CD4-positive, alpha-beta T cell (primary cell): Measurements from ENCODE around the gene WDPCP. TPM values are rescaled to one million over a fixed set of nuclear protein-coding genes. Genes with fewer than 3 reads are reported as not detected.

ENCODE experiments used
- ATAC-seq: fragments of 200-7000 bp; cut with Tn5 transposase; one replicate; pipeline ENCODE4 v1.10.0; 2022; ENCODE audit warnings: mild to moderate bottlenecking; ENCODE audit not compliant: poor library complexity
- CTCF ChIA-PET: fragments of 350-600 bp; sonication (Branson Sonifier 250); formaldehyde crosslinking; loops from one replicate; lab custom pipeline; 2021; ENCODE audit warnings: antibody characterized with exemption, inconsistent platforms; lab: Charles Lee
- POLR2A ChIA-PET: fragments of 350-600 bp; sonication (Branson Sonifier 250); formaldehyde crosslinking; loops from one replicate; lab custom pipeline; 2021; ENCODE audit warnings: antibody characterized with exemption, inconsistent platforms; lab: Charles Lee
- DNase-seq, 14 experiments: peaks; one replicate each; pipeline ENCODE4 v3.0.0-alpha.2; 2013 to 2020; ENCODE audit warnings: mixed read lengths in 2 of 14
- H3K27ac ChIP-seq, 2 donors: one replicate each; pipeline versions ENCODE4 v1.5.1 to v1.7.0; 2013; ENCODE audit warnings: low read length in 2 of 2, low read depth in 1 of 2, mild to moderate bottlenecking in 1 of 2
- H3K27me3 ChIP-seq, 2 experiments: 1 replicate in 1 of 2; 2 replicates in 1 of 2; pipeline versions ENCODE4 v1.6.1 to v1.7.0; 2013; ENCODE audit warnings: low read length in 2 of 2, control low read depth in 1 of 2, mild to moderate bottlenecking in 1 of 2, moderate library complexity in 1 of 2; ENCODE audit not compliant: insufficient read depth in 2 of 2, control insufficient read depth in 1 of 2
- H3K36me3 ChIP-seq: one replicate; pipeline ENCODE4 v1.6.1; 2013; ENCODE audit warnings: low read length, control low read depth; ENCODE audit not compliant: insufficient read depth
- H3K4me1 ChIP-seq: one replicate; pipeline ENCODE4 v1.6.1; 2013; ENCODE audit warnings: low read length, control low read depth; ENCODE audit not compliant: insufficient read depth
- H3K4me3 ChIP-seq: one replicate; pipeline ENCODE4 v1.5.1; 2013; ENCODE audit warnings: mild to moderate bottlenecking, low read length, moderate library complexity
- H3K9me3 ChIP-seq, 2 experiments: 1 replicate in 1 of 2; 2 replicates in 1 of 2; pipeline versions ENCODE4 v1.6.1 to v1.7.0; 2013; ENCODE audit warnings: low read length in 2 of 2, mild to moderate bottlenecking in 2 of 2, control low read depth in 1 of 2, moderate library complexity in 1 of 2; ENCODE audit not compliant: control insufficient read depth in 1 of 2, insufficient read depth in 1 of 2
- H3K27ac Mint-ChIP-seq: one replicate; pipeline ENCODE4 v1.8.0; 2020; ENCODE audit warnings: mixed read lengths
- H3K27me3 Mint-ChIP-seq: one replicate; pipeline ENCODE4 v1.8.0; 2021; ENCODE audit warnings: mixed read lengths
- H3K36me3 Mint-ChIP-seq: one replicate; pipeline ENCODE4 v1.8.0; 2021; ENCODE audit warnings: low read depth, mixed read lengths
- H3K4me1 Mint-ChIP-seq: one replicate; pipeline ENCODE4 v1.8.0; 2021; ENCODE audit warnings: low read depth, mixed read lengths
- H3K4me3 Mint-ChIP-seq: one replicate; pipeline ENCODE4 v1.8.0; 2020; ENCODE audit warnings: mild to moderate bottlenecking, mixed read lengths
- H3K9me3 Mint-ChIP-seq: one replicate; pipeline ENCODE4 v1.8.0; 2020; ENCODE audit warnings: mixed read lengths
- intact Hi-C, 2 experiments: fragments of 100-400 bp; cut with DNase I in 1 of 2; cut with micrococcal nuclease in 1 of 2; formaldehyde crosslinking; loops; one replicate each; pipeline versions ENCODE4 v1.15.1 to v1.9.0; 2023 to 2025; cut with DNase I, micrococcal nuclease
- total RNA-seq, 174 experiments: library from RNA in 2 of 174; stranded (reverse) in 2 of 174; gene quantifications; one replicate each; pipeline ENCODE4 v1.2.3 and lab custom pipeline; 2021 to 2026
- TF ChIP-seq, protein P1 (sequence below): fragments of 200-600 bp; IDR thresholded peaks from one replicate; pipeline ENCODE4 v1.8.0; 2022; ENCODE audit warnings: antibody characterized with exemption, mild to moderate bottlenecking

WDPCP gene
- total RNA-seq, 2 experiments from 2014 or later = 8.7 to 9.9 TPM

- TF ChIP-seq, protein P1, sequence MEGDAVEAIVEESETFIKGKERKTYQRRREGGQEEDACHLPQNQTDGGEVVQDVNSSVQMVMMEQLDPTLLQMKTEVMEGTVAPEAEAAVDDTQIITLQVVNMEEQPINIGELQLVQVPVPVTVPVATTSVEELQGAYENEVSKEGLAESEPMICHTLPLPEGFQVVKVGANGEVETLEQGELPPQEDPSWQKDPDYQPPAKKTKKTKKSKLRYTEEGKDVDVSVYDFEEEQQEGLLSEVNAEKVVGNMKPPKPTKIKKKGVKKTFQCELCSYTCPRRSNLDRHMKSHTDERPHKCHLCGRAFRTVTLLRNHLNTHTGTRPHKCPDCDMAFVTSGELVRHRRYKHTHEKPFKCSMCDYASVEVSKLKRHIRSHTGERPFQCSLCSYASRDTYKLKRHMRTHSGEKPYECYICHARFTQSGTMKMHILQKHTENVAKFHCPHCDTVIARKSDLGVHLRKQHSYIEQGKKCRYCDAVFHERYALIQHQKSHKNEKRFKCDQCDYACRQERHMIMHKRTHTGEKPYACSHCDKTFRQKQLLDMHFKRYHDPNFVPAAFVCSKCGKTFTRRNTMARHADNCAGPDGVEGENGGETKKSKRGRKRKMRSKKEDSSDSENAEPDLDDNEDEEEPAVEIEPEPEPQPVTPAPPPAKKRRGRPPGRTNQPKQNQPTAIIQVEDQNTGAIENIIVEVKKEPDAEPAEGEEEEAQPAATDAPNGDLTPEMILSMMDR = no peak
- ChIA-PET CTCF (no interaction called here), POLR2A (no interaction called here)
- Histone ChIP-seq H3K4me3 (no peak overlapping the region), H3K9me3 (peaks cover 15 to 19% of the 10 kb centered on the region in 2 experiments), H3K4me1 (no peaks in the 10 kb centered on the region), H3K27ac (no peak overlapping the region), H3K27me3 (no peaks in the 10 kb centered on the region), H3K36me3 (no peaks in the 10 kb centered on the region)
- Mint-ChIP-seq H3K27me3 (no peaks in the 10 kb centered on the region), H3K4me3 (no peak overlapping the region), H3K36me3 (peaks cover 47% of the 10 kb centered on the region), H3K4me1 (no peaks in the 10 kb centered on the region), H3K27ac (no peak overlapping the region), H3K9me3 (peaks cover 28% of the 10 kb centered on the region)
- intact Hi-C loops = no loop called here
- ATAC-seq = no peak
- DNase-seq = no peak
Measured at GRCh38 chr2:63131196-63131595, 457.1 kb downstream of the WDPCP start.

DNA sequence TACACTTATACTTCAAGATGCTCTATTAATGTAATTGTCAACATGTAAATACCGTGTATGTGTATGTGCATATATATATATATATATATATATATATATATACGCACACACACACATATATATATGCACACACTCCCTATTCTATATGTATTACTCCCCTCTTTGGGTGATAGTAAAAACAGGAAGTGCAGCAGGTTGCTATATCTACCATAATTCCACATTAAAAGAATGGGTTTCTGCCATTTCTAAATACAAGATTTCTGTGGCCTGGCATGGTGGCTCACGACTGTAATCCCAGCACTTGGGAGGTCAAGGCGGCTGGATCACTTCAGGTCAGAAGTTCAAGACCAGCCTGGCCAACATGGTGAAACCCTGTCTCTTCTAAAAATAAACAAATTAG is 460.7 kb downstream of the WDPCP start:
- ATAC-seq = no peak
- TF ChIP-seq, protein P1 = no peak
- intact Hi-C loops = no loop called here
- POLR2A ChIA-PET = no interaction called here
- no peaks in the 10 kb centered on the region for H3K27me3 ChIP-seq
- CTCF ChIA-PET = no interaction called here
- peaks cover 0 to 18% of the 10 kb centered on the region in 2 experiments for H3K9me3 ChIP-seq
- H3K27ac ChIP-seq = no peak overlapping the region
- Mint-ChIP-seq H3K27me3 (no peaks in the 10 kb centered on the region), H3K36me3 (peaks cover 25% of the 10 kb centered on the region), H3K4me1 (no peaks in the 10 kb centered on the region), H3K9me3 (peaks cover 20% of the 10 kb centered on the region), H3K27ac (no peak overlapping the region), H3K4me3 (no peak overlapping the region)
- H3K4me1 ChIP-seq = no peaks in the 10 kb centered on the region
- no peaks in the 10 kb centered on the region for H3K36me3 ChIP-seq
- H3K4me3 ChIP-seq = no peak overlapping the region
- DNase-seq = no peak

DNA sequence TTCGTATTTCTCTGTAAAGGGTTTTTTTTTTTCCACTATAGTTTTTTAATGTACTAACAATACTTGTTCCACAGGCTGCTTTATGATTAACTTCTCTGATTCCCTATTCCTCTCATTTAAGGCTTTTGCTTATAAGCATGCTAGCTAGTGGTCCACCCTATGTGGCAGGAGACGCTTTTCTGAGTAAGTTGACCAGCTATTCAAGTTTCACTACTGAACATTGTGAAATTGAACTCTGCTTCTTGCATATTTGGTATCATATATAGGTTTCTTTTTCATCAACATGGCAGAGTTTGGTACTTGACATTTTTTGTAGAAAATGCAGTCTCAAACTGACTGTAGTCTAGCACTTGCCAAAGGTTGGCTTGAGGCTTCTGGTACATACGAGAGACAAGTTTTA is 463.4 kb downstream of the WDPCP start:
- ChIA-PET CTCF (no interaction called here), POLR2A (no interaction called here)
- Mint-ChIP-seq H3K9me3 (peaks cover 6% of the 10 kb centered on the region), H3K4me3 (no peak overlapping the region), H3K27ac (no peak overlapping the region), H3K4me1 (no peaks in the 10 kb centered on the region), H3K27me3 (no peaks in the 10 kb centered on the region), H3K36me3 (peaks cover 24% of the 10 kb centered on the region)
- Histone ChIP-seq H3K4me3 (no peak overlapping the region), H3K9me3 (peaks cover 0 to 19% of the 10 kb centered on the region in 2 experiments), H3K27me3 (no peaks in the 10 kb centered on the region), H3K27ac (no peak overlapping the region), H3K36me3 (no peaks in the 10 kb centered on the region), H3K4me1 (no peaks in the 10 kb centered on the region)
- no peak for DNase-seq
- TF ChIP-seq, protein P1 = no peak
- intact Hi-C loops = no loop called here
- no peak for ATAC-seq
